ENCODE data around the gene TSBP1. TPM values are rescaled to one million over a fixed set of nuclear protein-coding genes. Genes with fewer than 3 reads are reported as not detected.

The TSBP1 gene
- total RNA-seq, 1 donor from 2014 or later: not detected

GRCh38 chr6:32329141-32329540 is 42.6 kb downstream of the TSBP1 start:
- Histone ChIP-seq H3K9me3 (no peaks in the 10 kb centered on the region), H3K27me3 (no peaks in the 10 kb centered on the region), H3K4me3 (no peak overlapping the region), H3K36me3 (no peaks in the 10 kb centered on the region), H3K27ac (no peak overlapping the region), H3K4me1 (no peaks in the 10 kb centered on the region)
- TF ChIP-seq POLR2AphosphoS5 (IDR thresholded peaks at IDR 0.05; ENCODE audit: insufficient read depth in 1 of 2, low read depth in 1 of 2) (no peak), CTCF (IDR thresholded peaks at IDR 0.05) (no peak), POLR2A (IDR thresholded peaks at IDR 0.05) (no peak)
- DNase-seq (ENCODE audit: extremely low spot score in 2 of 2): no peak
- intact Hi-C loops (cut with DNase I): no loop called here

- no peaks in the 10 kb centered on the region for H3K27me3 ChIP-seq
- no peak for DNase-seq (ENCODE audit: extremely low spot score in 2 of 2)
- H3K36me3 ChIP-seq: no peaks in the 10 kb centered on the region
- H3K9me3 ChIP-seq: no peaks in the 10 kb centered on the region
- no peaks in the 10 kb centered on the region for H3K4me1 ChIP-seq
- no peak overlapping the region for H3K27ac ChIP-seq
- intact Hi-C loops (cut with DNase I): no loop called here
- TF ChIP-seq POLR2A (IDR thresholded peaks at IDR 0.05) (no peak), CTCF (IDR thresholded peaks at IDR 0.05) (no peak), POLR2AphosphoS5 (IDR thresholded peaks at IDR 0.05; ENCODE audit: insufficient read depth in 1 of 2, low read depth in 1 of 2) (no peak)
- H3K4me3 ChIP-seq: no peak overlapping the region
These were observed 44.6 kb downstream of the TSBP1 start for GRCh38 chr6:32327103-32327502.

- TF ChIP-seq POLR2AphosphoS5 (IDR thresholded peaks at IDR 0.05; ENCODE audit: insufficient read depth in 1 of 2, low read depth in 1 of 2) (no peak), CTCF (IDR thresholded peaks at IDR 0.05) (no peak), POLR2A (IDR thresholded peaks at IDR 0.05) (no peak)
- DNase-seq (ENCODE audit: extremely low spot score in 2 of 2): no peak
- Histone ChIP-seq H3K36me3 (no peaks in the 10 kb centered on the region), H3K4me1 (no peaks in the 10 kb centered on the region), H3K27me3 (no peaks in the 10 kb centered on the region), H3K9me3 (no peaks in the 10 kb centered on the region), H3K4me3 (no peak overlapping the region), H3K27ac (no peak overlapping the region)
- intact Hi-C loops (cut with DNase I): no loop called here
These were observed 53.2 kb downstream of the TSBP1 start for GRCh38 chr6:32318501-32318900.

- intact Hi-C loops (cut with DNase I): no loop called here
- H3K9me3 ChIP-seq: no peaks in the 10 kb centered on the region
- H3K27ac ChIP-seq: no peak overlapping the region
- H3K4me1 ChIP-seq: no peaks in the 10 kb centered on the region
- H3K4me3 ChIP-seq: no peak overlapping the region
- TF ChIP-seq CTCF (IDR thresholded peaks at IDR 0.05) (no peak), POLR2A (IDR thresholded peaks at IDR 0.05) (no peak), POLR2AphosphoS5 (IDR thresholded peaks at IDR 0.05; ENCODE audit: insufficient read depth in 1 of 2, low read depth in 1 of 2) (no peak)
- DNase-seq (ENCODE audit: extremely low spot score in 2 of 2): no peak
- H3K36me3 ChIP-seq: no peaks in the 10 kb centered on the region
- no peaks in the 10 kb centered on the region for H3K27me3 ChIP-seq
These were observed 54.2 kb downstream of the TSBP1 start for GRCh38 chr6:32317541-32317940.

GRCh38 chr6:32313964-32314363 is 57.7 kb downstream of the TSBP1 start:
- Histone ChIP-seq H3K4me1 (no peaks in the 10 kb centered on the region), H3K36me3 (no peaks in the 10 kb centered on the region), H3K27ac (no peak overlapping the region), H3K9me3 (no peaks in the 10 kb centered on the region), H3K4me3 (no peak overlapping the region), H3K27me3 (no peaks in the 10 kb centered on the region)
- TF ChIP-seq POLR2A (IDR thresholded peaks at IDR 0.05) (no peak), CTCF (IDR thresholded peaks at IDR 0.05) (no peak), POLR2AphosphoS5 (IDR thresholded peaks at IDR 0.05; ENCODE audit: insufficient read depth in 1 of 2, low read depth in 1 of 2) (no peak)
- no peak for DNase-seq (ENCODE audit: extremely low spot score in 2 of 2)
- intact Hi-C loops (cut with DNase I): no loop called here
